ENCODE measurements around the gene LEPROT.

The LEPROT gene

GRCh38 chr1:65471213-65471833 lies 50.9 kb downstream of the LEPROT start:
- H3K4me3 ChIP-seq (ENCODE audit: low read depth, low read length, poor library complexity, severe bottlenecking), result no peak overlapping the region
- no peaks in the 10 kb centered on the region for H3F3A ChIP-seq (ENCODE audit: insufficient read depth, low read length)
- peaks cover 8% of the 10 kb centered on the region for H3K4me1 ChIP-seq (ENCODE audit: insufficient read depth, low read length, severe bottlenecking)
- no peak overlapping the region for H2AFZ ChIP-seq (ENCODE audit: low read length)
- no peaks in the 10 kb centered on the region for H3K27me3 ChIP-seq (ENCODE audit: insufficient read depth, low read length)
- no peaks in the 10 kb centered on the region for H3K9me3 ChIP-seq (ENCODE audit: low read length)
- no peaks in the 10 kb centered on the region for H3K36me3 ChIP-seq (ENCODE audit: insufficient read depth, low read length)
- no peaks in the 10 kb centered on the region for H3K79me2 ChIP-seq (ENCODE audit: insufficient read depth, low read length)
- H3K27ac ChIP-seq (ENCODE audit: low read depth, low read length, poor library complexity, severe bottlenecking), result no peak overlapping the region
- TF ChIP-seq EZH2 (IDR thresholded peaks at IDR 0.05; ENCODE audit: borderline replicate concordance, low read length), result no peak
- TF ChIP-seq CTCF (IDR thresholded peaks at IDR 0.05; ENCODE audit: low read length), result no peak
- H3K4me2 ChIP-seq (ENCODE audit: low read length), result no peak overlapping the region
- no peaks in the 10 kb centered on the region for H4K20me1 ChIP-seq (ENCODE audit: insufficient read depth, low read length)
- no peak overlapping the region for H3K9ac ChIP-seq (ENCODE audit: low read length)
- no peaks in the 10 kb centered on the region for H3K9me2 ChIP-seq (ENCODE audit: low read depth, low read length)

DNA sequence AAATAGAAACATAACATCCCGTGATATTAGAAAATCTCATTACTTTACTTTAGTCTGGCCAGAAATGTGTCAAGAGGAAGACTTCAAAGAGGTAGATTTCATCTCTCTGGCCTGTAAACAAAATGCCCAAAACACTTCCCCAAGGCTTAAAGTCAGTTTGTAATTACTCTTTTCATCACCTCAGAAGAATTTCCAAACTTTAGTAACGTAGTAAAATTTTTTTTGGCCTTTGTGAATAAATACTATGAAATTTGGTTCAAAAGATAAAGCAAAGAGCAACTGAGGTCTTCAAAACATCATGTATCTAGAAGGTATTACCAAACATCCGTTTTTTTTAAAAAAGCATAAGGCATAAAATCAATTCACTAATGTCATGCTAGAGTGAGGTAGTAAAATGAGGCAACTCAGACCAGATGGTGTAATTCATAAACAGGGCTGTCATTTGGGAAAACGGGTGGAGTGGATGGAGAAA lies 51.4 kb downstream of the LEPROT start:
- TF ChIP-seq CTCF (IDR thresholded peaks at IDR 0.05; ENCODE audit: low read length) (no peak), EZH2 (IDR thresholded peaks at IDR 0.05; ENCODE audit: borderline replicate concordance, low read length) (no peak)
- no peaks in the 10 kb centered on the region for H3K9me2 ChIP-seq (ENCODE audit: low read depth, low read length)
- peaks cover 8% of the 10 kb centered on the region for H3K4me1 ChIP-seq (ENCODE audit: insufficient read depth, low read length, severe bottlenecking)
- no peaks in the 10 kb centered on the region for H3K27me3 ChIP-seq (ENCODE audit: insufficient read depth, low read length)
- no peaks in the 10 kb centered on the region for H3K36me3 ChIP-seq (ENCODE audit: insufficient read depth, low read length)
- no peak overlapping the region for H3K4me2 ChIP-seq (ENCODE audit: low read length)
- H3F3A ChIP-seq (ENCODE audit: insufficient read depth, low read length), result no peaks in the 10 kb centered on the region
- no peak overlapping the region for H3K4me3 ChIP-seq (ENCODE audit: low read depth, low read length, poor library complexity, severe bottlenecking)
- no peak overlapping the region for H3K27ac ChIP-seq (ENCODE audit: low read depth, low read length, poor library complexity, severe bottlenecking)
- H3K9me3 ChIP-seq (ENCODE audit: low read length), result no peaks in the 10 kb centered on the region
- H2AFZ ChIP-seq (ENCODE audit: low read length), result no peak overlapping the region
- no peak overlapping the region for H3K9ac ChIP-seq (ENCODE audit: low read length)
- H4K20me1 ChIP-seq (ENCODE audit: insufficient read depth, low read length), result no peaks in the 10 kb centered on the region
- no peaks in the 10 kb centered on the region for H3K79me2 ChIP-seq (ENCODE audit: insufficient read depth, low read length)

GRCh38 chr1:65476327-65476726 lies 55.9 kb downstream of the LEPROT start:
- H2AFZ ChIP-seq (ENCODE audit: low read length), result no peak overlapping the region
- no peaks in the 10 kb centered on the region for H3K9me2 ChIP-seq (ENCODE audit: low read depth, low read length)
- H3K36me3 ChIP-seq (ENCODE audit: insufficient read depth, low read length), result no peaks in the 10 kb centered on the region
- H3K27me3 ChIP-seq (ENCODE audit: insufficient read depth, low read length), result no peaks in the 10 kb centered on the region
- H3K4me2 ChIP-seq (ENCODE audit: low read length), result no peak overlapping the region
- no peaks in the 10 kb centered on the region for H3K4me1 ChIP-seq (ENCODE audit: insufficient read depth, low read length, severe bottlenecking)
- no peak overlapping the region for H3K9ac ChIP-seq (ENCODE audit: low read length)
- H3K27ac ChIP-seq (ENCODE audit: low read depth, low read length, poor library complexity, severe bottlenecking), result no peak overlapping the region
- no peaks in the 10 kb centered on the region for H3K9me3 ChIP-seq (ENCODE audit: low read length)
- TF ChIP-seq CTCF (IDR thresholded peaks at IDR 0.05; ENCODE audit: low read length), result no peak
- no peak for TF ChIP-seq EZH2 (IDR thresholded peaks at IDR 0.05; ENCODE audit: borderline replicate concordance, low read length)
- no peaks in the 10 kb centered on the region for H3K79me2 ChIP-seq (ENCODE audit: insufficient read depth, low read length)
- H3F3A ChIP-seq (ENCODE audit: insufficient read depth, low read length), result no peaks in the 10 kb centered on the region
- H4K20me1 ChIP-seq (ENCODE audit: insufficient read depth, low read length), result no peaks in the 10 kb centered on the region
- H3K4me3 ChIP-seq (ENCODE audit: low read depth, low read length, poor library complexity, severe bottlenecking), result no peak overlapping the region
